Ishikawa (cell line): Measurements from ENCODE around the gene TRERF1.

Source experiments
- CEBPB ChIP-seq: IDR thresholded peaks from 2 replicates; pipeline ENCODE4 v1.6.1; 2012
- CREB1 ChIP-seq: IDR thresholded peaks from 2 replicates; pipeline ENCODE4 v1.6.1; 2012; ENCODE audit warnings: low read depth
- EGR1 ChIP-seq: IDR thresholded peaks from 2 replicates; pipeline ENCODE4 v1.6.1; 2012
- EP300 ChIP-seq: IDR thresholded peaks from 2 replicates; pipeline ENCODE4 v1.6.1; 2012; ENCODE audit warnings: borderline replicate concordance
- FOXM1 ChIP-seq: IDR thresholded peaks from 2 replicates; pipeline ENCODE4 v1.6.1; 2012; ENCODE audit warnings: low read depth, borderline replicate concordance
- NFIC ChIP-seq: IDR thresholded peaks from 2 replicates; pipeline ENCODE4 v1.6.1; 2012
- RAD21 ChIP-seq: IDR thresholded peaks from 2 replicates; pipeline ENCODE4 v1.6.1; 2012; ENCODE audit warnings: low read depth
- TAF1 ChIP-seq: IDR thresholded peaks from 2 replicates; pipeline ENCODE4 v1.6.1; 2012; ENCODE audit warnings: low read depth, mild to moderate bottlenecking
- TCF12 ChIP-seq: IDR thresholded peaks from 2 replicates; pipeline ENCODE4 v1.6.1; 2012; ENCODE audit warnings: low read depth
- TEAD4 ChIP-seq: IDR thresholded peaks from 2 replicates; pipeline ENCODE4 v1.6.1; 2012
- YY1 ChIP-seq: IDR thresholded peaks from 2 replicates; pipeline ENCODE4 v1.6.1; 2012; ENCODE audit warnings: low read depth
- ZBTB7A ChIP-seq: IDR thresholded peaks from 2 replicates; pipeline ENCODE4 v1.6.1; 2012; ENCODE audit warnings: low read depth
- TF ChIP-seq, protein P1 (sequence below): IDR thresholded peaks from 2 replicates; pipeline ENCODE4 v1.6.1; 2012
- TF ChIP-seq, protein P2 (sequence below): IDR thresholded peaks from 2 replicates; pipeline ENCODE4 v1.6.1; 2012
- TF ChIP-seq, protein P3 (sequence below): IDR thresholded peaks from 2 replicates; pipeline ENCODE4 v1.6.1; 2012; ENCODE audit warnings: low read depth, mild to moderate bottlenecking

Gene TRERF1

DNA sequence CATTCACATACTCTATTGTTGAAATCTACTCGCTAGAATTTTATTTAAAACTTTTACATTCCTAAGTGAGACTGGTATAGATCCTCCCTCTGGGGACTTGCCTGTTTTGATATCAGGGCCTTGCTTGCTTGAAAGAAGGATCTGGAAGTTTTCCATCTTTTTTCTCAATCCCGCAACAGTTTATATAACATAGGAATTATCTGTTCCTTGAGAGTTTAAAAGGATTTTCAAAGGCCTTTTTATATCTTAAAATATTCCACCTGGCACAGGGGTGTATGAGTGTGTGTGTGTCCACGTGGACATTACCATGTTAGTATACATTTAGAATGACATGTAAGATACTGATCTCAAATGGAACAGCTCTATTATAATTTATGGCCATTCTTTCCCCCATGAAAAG is 96.3 kb downstream of the TRERF1 start:
- no peak for TF ChIP-seq YY1
- TF ChIP-seq, protein P1, sequence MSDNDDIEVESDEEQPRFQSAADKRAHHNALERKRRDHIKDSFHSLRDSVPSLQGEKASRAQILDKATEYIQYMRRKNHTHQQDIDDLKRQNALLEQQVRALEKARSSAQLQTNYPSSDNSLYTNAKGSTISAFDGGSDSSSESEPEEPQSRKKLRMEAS: no peak

DNA sequence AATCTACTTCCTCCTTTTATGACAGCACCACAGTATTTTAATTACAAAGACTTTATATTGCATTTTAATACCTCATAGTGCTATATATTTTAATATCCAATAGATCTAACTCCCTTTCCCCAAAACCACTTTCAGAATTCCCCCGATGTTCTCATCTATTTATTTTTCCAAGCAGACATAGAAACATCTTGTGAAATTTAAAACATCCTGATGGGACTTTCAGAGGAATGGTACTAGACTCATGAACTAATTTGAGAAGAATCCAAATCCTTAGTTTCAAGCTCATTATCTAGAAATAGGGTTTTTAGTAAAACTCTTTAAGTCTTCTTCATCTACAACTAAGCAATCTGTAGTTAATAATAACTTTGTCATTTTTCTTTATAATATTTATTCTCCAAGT is 97.0 kb downstream of the TRERF1 start:
- TF ChIP-seq RAD21 (no peak), YY1 (no peak), CEBPB (no peak), TEAD4 (no peak), EP300 (no peak), TAF1 (no peak), FOXM1 (no peak), ZBTB7A (no peak), EGR1 (no peak), NFIC (no peak), TCF12 (no peak), CREB1 (no peak)
- TF ChIP-seq, protein P2, sequence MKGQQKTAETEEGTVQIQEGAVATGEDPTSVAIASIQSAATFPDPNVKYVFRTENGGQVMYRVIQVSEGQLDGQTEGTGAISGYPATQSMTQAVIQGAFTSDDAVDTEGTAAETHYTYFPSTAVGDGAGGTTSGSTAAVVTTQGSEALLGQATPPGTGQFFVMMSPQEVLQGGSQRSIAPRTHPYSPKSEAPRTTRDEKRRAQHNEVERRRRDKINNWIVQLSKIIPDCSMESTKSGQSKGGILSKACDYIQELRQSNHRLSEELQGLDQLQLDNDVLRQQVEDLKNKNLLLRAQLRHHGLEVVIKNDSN: no peak
- TF ChIP-seq, protein P1: no peak
- TF ChIP-seq, protein P3, sequence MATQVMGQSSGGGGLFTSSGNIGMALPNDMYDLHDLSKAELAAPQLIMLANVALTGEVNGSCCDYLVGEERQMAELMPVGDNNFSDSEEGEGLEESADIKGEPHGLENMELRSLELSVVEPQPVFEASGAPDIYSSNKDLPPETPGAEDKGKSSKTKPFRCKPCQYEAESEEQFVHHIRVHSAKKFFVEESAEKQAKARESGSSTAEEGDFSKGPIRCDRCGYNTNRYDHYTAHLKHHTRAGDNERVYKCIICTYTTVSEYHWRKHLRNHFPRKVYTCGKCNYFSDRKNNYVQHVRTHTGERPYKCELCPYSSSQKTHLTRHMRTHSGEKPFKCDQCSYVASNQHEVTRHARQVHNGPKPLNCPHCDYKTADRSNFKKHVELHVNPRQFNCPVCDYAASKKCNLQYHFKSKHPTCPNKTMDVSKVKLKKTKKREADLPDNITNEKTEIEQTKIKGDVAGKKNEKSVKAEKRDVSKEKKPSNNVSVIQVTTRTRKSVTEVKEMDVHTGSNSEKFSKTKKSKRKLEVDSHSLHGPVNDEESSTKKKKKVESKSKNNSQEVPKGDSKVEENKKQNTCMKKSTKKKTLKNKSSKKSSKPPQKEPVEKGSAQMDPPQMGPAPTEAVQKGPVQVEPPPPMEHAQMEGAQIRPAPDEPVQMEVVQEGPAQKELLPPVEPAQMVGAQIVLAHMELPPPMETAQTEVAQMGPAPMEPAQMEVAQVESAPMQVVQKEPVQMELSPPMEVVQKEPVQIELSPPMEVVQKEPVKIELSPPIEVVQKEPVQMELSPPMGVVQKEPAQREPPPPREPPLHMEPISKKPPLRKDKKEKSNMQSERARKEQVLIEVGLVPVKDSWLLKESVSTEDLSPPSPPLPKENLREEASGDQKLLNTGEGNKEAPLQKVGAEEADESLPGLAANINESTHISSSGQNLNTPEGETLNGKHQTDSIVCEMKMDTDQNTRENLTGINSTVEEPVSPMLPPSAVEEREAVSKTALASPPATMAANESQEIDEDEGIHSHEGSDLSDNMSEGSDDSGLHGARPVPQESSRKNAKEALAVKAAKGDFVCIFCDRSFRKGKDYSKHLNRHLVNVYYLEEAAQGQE: no peak

DNA sequence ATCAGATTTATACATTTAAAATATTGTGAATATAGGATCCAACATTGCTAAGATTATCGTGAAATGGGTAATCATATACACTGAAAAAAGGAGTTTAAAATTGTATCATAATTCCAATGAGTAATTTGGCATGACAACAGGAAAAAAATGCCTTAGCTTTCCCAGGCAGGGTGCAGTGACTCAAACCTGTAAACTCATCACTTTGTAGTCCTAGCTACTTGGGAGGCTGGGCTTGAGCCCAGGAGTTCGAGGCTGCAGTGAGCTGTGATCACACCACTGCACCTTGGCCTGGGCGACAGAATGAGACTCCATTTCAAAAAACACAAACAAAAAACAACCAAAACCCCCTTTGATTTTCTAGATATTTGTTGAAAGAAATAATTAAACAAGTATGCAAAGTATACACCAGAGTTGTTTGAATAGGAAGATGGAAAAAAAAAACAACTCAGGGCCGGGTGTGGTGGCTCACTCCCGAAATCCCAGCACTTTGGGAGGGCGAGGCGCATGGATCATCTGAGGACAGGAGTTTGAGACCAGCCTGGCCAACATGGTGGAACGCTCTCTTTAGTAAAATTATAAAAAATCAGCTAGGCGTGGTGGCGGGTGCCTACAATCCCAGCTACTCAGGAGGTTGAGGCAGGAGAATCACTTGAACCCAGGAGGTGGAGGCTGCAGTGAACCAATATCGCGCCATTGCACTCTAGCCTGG is 98.7 kb downstream of the TRERF1 start:
- TF ChIP-seq CREB1 (no peak), YY1 (no peak), ZBTB7A (no peak), EGR1 (no peak), EP300 (no peak), TEAD4 (no peak), FOXM1 (no peak), RAD21 (no peak), TCF12 (no peak), NFIC (no peak), CEBPB (no peak), TAF1 (no peak)
- TF ChIP-seq, protein P1: no peak
- TF ChIP-seq, protein P3: no peak
- TF ChIP-seq, protein P2: no peak

DNA sequence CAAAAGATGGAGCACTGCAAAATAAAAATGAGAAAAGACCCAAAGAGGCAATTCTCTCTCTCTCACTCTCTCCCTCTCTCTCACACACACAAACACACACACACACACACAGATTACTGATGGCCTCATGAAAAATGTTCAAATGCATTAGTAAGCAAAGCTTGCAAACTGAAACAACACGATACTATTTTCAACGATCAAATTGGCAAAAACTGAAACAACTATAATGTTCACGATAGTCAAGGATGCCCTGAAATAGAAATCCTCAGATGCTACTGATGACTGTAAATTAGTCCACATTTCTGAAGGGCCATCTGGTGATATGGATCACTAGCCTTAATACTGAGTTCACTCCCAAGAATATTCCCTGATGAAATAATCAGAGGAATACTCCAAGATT is 100.8 kb downstream of the TRERF1 start:
- TF ChIP-seq FOXM1 (no peak), NFIC (no peak), CREB1 (no peak), TEAD4 (no peak), ZBTB7A (no peak), CEBPB (no peak), TCF12 (no peak), TAF1 (no peak), RAD21 (no peak)
- TF ChIP-seq, protein P1: no peak
- TF ChIP-seq, protein P2: no peak
- TF ChIP-seq, protein P3: no peak
